ENCODE measurements around the gene EDA.

The EDA gene

GRCh38 chrX:70082723-70083122 lies 466.8 kb downstream of the EDA start:
- H3K27ac ChIP-seq = no peak overlapping the region
- TF ChIP-seq ZFX (IDR thresholded peaks at IDR 0.05; ENCODE audit: borderline replicate concordance) (no peak), CTCF (IDR thresholded peaks at IDR 0.05) (no peak)

GRCh38 chrX:70084592-70085240 lies 468.8 kb downstream of the EDA start:
- no peak overlapping the region for H3K27ac ChIP-seq
- TF ChIP-seq ZFX (IDR thresholded peaks at IDR 0.05; ENCODE audit: borderline replicate concordance) (no peak), CTCF (IDR thresholded peaks at IDR 0.05) (no peak)

GRCh38 chrX:70087857-70088630 lies 472.1 kb downstream of the EDA start:
- no peak overlapping the region for H3K27ac ChIP-seq

GRCh38 chrX:70088751-70089150 lies 472.8 kb downstream of the EDA start:
- no peak overlapping the region for H3K27ac ChIP-seq
- no peak for TF ChIP-seq ZFX (IDR thresholded peaks at IDR 0.05; ENCODE audit: borderline replicate concordance)
- no peak for TF ChIP-seq CTCF (IDR thresholded peaks at IDR 0.05)

More at GRCh38 chrX:70087857-70088630, 472.1 kb downstream of the EDA start:
- TF ChIP-seq CTCF (IDR thresholded peaks at IDR 0.05) (no peak), ZFX (IDR thresholded peaks at IDR 0.05; ENCODE audit: borderline replicate concordance) (no peak)
